Coronary artery (tissue), 2 donors: ENCODE results near the gene DMXL1.

Source experiments
- DNase-seq: peaks from one replicate; pipeline ENCODE4 v3.0.0-alpha.2; 2017; ENCODE audit warnings: low spot score
- H3K27ac ChIP-seq, 2 donors: fragments of 200-600 bp; sonication (generic); one replicate each; pipeline ENCODE4 v1.5.1; 2016 to 2019
- H3K4me3 ChIP-seq: fragments of 200-600 bp; sonication (generic); 2 replicates; pipeline ENCODE4 v1.5.1; 2016; ENCODE audit warnings: mild to moderate bottlenecking, moderate library complexity
- CTCF ChIP-seq: fragments of 200-600 bp; sonication (generic); IDR thresholded peaks from one replicate; pipeline ENCODE4 v1.5.1; 2019; ENCODE audit warnings: antibody characterized with exemption

DMXL1 gene

GRCh38 chr5:119290161-119290569 is 219.3 kb downstream of the DMXL1 start:
- DNase-seq: no peak
- Histone ChIP-seq H3K27ac (peak overlapping the region; percentile 50 to 59), H3K4me3 (no peak overlapping the region)
- TF ChIP-seq CTCF: no peak

GRCh38 chr5:119290607-119291006 is 219.7 kb downstream of the DMXL1 start:
- DNase-seq: no peak
- Histone ChIP-seq H3K4me3 (no peak overlapping the region), H3K27ac (peak overlapping the region; percentile 50 to 59)
- no peak for TF ChIP-seq CTCF

GRCh38 chr5:119291056-119291455 is 220.2 kb downstream of the DMXL1 start:
- TF ChIP-seq CTCF: no peak
- peak overlapping the region; percentile 53 for H3K4me3 ChIP-seq
- peak overlapping the region; percentile 50 to 59 for H3K27ac ChIP-seq
- DNase-seq: no peak

GRCh38 chr5:119291877-119292276 is 221.0 kb downstream of the DMXL1 start:
- no peak for DNase-seq

GRCh38 chr5:119292701-119293515 is 222.0 kb downstream of the DMXL1 start:
- no peak for TF ChIP-seq CTCF
- no peak overlapping the region for H3K27ac ChIP-seq
- no peak overlapping the region for H3K4me3 ChIP-seq
- DNase-seq: no peak

More at GRCh38 chr5:119291877-119292276, 221.0 kb downstream of the DMXL1 start:
- peak overlapping the region; percentile 53 for H3K4me3 ChIP-seq
- H3K27ac ChIP-seq: peak overlapping the region; percentile 50 to 59
- TF ChIP-seq CTCF: no peak

GRCh38 chr5:119293516-119293829 is 222.6 kb downstream of the DMXL1 start:
- no peak overlapping the region for H3K4me3 ChIP-seq
- no peak for TF ChIP-seq CTCF
- H3K27ac ChIP-seq: no peak overlapping the region
- no peak for DNase-seq
